Mucosa of descending colon (tissue), 3 donors: Measurements from ENCODE around the gene ACAD9. TPM values are rescaled to one million over a fixed set of nuclear protein-coding genes. Genes with fewer than 3 reads are reported as not detected.
"Not testable (repeated sequence)": the region's sequence is repeated elsewhere in the genome, so short reads cannot be mapped to it uniquely, and the experiment has no call there.

Source experiments
- ATAC-seq: fragments of 200-7000 bp; cut with Tn5 transposase; one replicate; pipeline ENCODE4 v1.9.1; 2020; ENCODE audit warnings: mild to moderate bottlenecking, moderate library complexity
- DNase-seq, 3 donors: peaks; one replicate each; pipeline ENCODE4 v3.0.0-alpha.2; 2020
- H3K36me3 ChIP-seq: fragments of 200-600 bp; one replicate; pipeline ENCODE4 v1.8.0; 2021; ENCODE audit warnings: low read depth, mild to moderate bottlenecking
- H3K4me1 ChIP-seq: fragments of 200-600 bp; one replicate; pipeline ENCODE4 v1.8.0; 2021; ENCODE audit warnings: low read depth, mild to moderate bottlenecking
- H3K4me3 ChIP-seq: fragments of 200-600 bp; one replicate; pipeline ENCODE4 v1.8.0; 2021; ENCODE audit warnings: mild to moderate bottlenecking
- H3K9me3 ChIP-seq: fragments of 200-600 bp; one replicate; pipeline ENCODE4 v1.8.0; 2021; ENCODE audit warnings: mild to moderate bottlenecking
- intact Hi-C, 2 donors: fragments of 100-400 bp; cut with DNase I in 1 of 2; cut with micrococcal nuclease in 1 of 2; formaldehyde crosslinking; loops; one replicate each; pipeline versions ENCODE4 v1.11.0 to v1.11.1; 2022; cut with DNase I, micrococcal nuclease
- total RNA-seq, 3 donors: library from RNA; stranded (reverse); fragmentation: NEBNext Ultra II Directional in 2 of 3; extraction: Animal tissue kit (Norgen Biotek cat#: 25700) in 2 of 3; gene quantifications; one replicate each; pipeline versions ENCODE4 v1.2.1 to v1.2.4, GENCODE V29; 2021 to 2023
- TF ChIP-seq, protein P1 (sequence below): fragments of 200-600 bp; IDR thresholded peaks from one replicate; pipeline ENCODE4 v1.8.0; 2022; ENCODE audit warnings: antibody characterized with exemption, mild to moderate bottlenecking
- donor health status: DM: no; HTN: no; CAD: no; lungs with moderate emphysema.
- donor health status: DM: no; HTN: no; CAD: no.
- donor health status: DM: no; HTN: yes; CAD: no.

Gene ACAD9
- total RNA-seq, 3 donors from 2014 or later = 42.7 to 43.9 (median 43.8) TPM

DNA sequence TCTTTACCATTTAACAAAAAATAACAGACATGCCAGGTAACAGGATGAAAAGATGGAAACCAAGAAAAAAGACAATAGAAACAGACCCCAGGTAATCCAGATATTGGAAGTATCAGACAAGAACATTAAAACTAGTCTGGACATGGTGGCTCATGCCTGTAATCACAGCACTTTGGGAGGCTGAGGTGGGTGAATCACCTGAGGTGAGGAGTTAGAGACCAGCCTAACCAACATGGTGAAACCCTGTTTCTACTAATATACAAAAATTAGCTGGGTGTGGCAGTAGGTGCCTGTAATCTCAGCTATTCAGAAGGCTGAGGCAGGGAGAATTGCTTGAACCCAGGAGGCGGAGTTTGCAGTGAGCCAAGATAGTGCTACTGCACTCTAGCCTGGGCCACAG, 40.6 kb downstream of the ACAD9 start:
- intact Hi-C loops = no loop called here
- H3K9me3 ChIP-seq = peaks cover 28% of the 10 kb centered on the region
- DNase-seq = no peak
- H3K4me1 ChIP-seq = no peaks in the 10 kb centered on the region
- H3K4me3 ChIP-seq = no peak overlapping the region
- TF ChIP-seq, protein P1, sequence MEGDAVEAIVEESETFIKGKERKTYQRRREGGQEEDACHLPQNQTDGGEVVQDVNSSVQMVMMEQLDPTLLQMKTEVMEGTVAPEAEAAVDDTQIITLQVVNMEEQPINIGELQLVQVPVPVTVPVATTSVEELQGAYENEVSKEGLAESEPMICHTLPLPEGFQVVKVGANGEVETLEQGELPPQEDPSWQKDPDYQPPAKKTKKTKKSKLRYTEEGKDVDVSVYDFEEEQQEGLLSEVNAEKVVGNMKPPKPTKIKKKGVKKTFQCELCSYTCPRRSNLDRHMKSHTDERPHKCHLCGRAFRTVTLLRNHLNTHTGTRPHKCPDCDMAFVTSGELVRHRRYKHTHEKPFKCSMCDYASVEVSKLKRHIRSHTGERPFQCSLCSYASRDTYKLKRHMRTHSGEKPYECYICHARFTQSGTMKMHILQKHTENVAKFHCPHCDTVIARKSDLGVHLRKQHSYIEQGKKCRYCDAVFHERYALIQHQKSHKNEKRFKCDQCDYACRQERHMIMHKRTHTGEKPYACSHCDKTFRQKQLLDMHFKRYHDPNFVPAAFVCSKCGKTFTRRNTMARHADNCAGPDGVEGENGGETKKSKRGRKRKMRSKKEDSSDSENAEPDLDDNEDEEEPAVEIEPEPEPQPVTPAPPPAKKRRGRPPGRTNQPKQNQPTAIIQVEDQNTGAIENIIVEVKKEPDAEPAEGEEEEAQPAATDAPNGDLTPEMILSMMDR = no peak
- no peaks in the 10 kb centered on the region for H3K36me3 ChIP-seq
- ATAC-seq = no peak

DNA sequence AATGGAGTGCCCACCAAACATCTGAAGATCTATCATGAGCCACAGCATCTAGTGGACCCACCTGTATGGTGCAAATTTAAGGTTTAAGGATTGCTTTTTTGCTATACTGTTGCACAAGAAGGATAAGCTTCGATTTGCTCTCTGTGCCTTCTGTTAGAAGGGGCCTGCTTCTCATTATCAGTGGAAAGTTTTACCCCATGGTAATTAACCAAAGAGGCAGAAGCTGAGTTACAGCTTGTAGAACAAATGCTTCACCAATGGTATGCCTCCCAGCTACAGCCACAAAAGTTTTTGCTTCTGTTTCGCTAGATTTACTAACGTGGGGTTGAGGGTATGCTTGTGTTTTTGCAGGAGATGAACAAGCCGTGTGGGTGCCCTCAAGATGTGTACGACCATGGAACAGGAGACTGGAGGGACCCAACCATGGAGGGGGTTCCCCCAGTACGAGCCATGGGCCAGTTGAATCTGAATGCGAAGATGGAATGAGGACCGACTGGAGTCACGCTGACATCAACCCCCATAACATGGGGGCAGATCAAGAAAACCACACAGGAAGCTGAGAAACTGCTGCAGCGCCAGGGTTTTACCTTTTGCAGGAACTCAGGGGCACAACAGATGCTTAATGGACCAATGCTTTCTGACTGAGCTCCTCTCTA, 43.5 kb downstream of the ACAD9 start:
- no peaks in the 10 kb centered on the region for H3K4me1 ChIP-seq
- no peaks in the 10 kb centered on the region for H3K36me3 ChIP-seq
- ATAC-seq (peak; percentile 12), DNase-seq (peak in 1 of 3 donors; percentile 7)
- TF ChIP-seq, protein P1 = no peak
- intact Hi-C loops = no loop called here
- peaks cover 35% of the 10 kb centered on the region for H3K9me3 ChIP-seq
- no peak overlapping the region for H3K4me3 ChIP-seq

DNA sequence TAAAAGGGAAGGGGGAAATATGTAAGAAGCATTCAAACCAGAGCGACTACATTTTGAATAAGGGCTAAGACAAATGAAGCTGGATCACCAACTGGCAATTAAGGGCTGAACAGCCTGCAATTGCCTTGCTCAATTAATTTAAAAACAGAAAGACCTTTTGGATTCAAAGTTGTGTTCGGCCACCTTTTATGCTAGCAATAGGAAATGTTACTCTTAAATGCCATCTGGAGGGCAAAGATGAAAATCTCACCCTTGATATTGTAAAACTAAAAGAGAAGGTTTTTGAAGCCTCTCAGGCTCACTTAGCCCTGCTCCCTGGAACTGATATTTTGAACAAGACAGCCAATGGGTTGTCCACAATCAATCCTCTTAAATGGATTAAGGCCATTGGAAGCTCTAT, 44.2 kb downstream of the ACAD9 start:
- H3K36me3 ChIP-seq = no peaks in the 10 kb centered on the region
- peaks cover 35% of the 10 kb centered on the region for H3K9me3 ChIP-seq
- ATAC-seq = no peak
- intact Hi-C loops = no loop called here
- no peak overlapping the region for H3K4me3 ChIP-seq
- DNase-seq = no peak
- H3K4me1 ChIP-seq = no peaks in the 10 kb centered on the region
- TF ChIP-seq, protein P1 = no peak

DNA sequence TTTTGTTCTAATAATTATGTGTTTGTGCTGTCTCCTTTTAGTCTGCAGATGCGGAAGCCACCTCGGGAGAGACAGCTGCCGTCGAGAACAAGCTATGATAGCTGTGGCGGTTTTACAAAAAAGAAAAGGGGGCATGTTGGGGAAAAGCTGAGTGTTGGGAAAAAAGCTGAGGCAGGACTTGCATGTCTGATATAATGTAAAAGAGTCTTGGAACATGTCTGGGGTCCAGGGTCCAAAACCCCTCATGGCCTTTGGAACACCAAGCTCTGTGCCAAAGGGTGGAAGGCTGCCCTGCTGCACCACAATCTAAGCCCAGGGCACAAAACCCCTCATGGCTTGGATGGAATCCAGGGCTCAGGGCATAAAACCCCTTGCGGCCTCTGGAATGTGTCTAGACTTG, 44.6 kb downstream of the ACAD9 start:
- H3K4me3 ChIP-seq, ATAC-seq, intact Hi-C loops: not testable (repeated sequence)

DNA sequence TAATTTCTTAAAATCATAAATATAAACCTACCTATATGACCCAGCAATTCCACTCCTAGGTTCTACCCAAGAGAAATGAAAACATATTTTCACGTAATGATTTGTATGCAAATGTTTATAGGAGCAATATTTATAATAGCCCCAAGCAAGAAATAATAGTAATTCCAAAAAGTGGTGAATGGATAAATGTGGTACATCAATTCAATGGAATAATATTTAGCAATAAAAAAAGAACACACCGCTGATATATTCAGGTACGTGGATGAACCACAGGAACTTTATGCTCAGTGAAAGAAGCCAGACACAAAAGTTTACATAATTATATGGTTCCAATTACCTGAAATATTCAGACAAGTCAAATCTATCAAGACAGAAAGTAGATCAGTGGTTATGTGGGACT, 49.9 kb downstream of the ACAD9 start:
- no peaks in the 10 kb centered on the region for H3K4me1 ChIP-seq
- TF ChIP-seq, protein P1 = no peak
- no peak overlapping the region for H3K4me3 ChIP-seq
- H3K9me3 ChIP-seq = peaks cover 13% of the 10 kb centered on the region
- H3K36me3 ChIP-seq = no peaks in the 10 kb centered on the region
- no peak for ATAC-seq
- DNase-seq = no peak
- intact Hi-C loops = no loop called here

More for the DNA sequence above, 44.6 kb downstream of the ACAD9 start:
- not testable (repeated sequence) for DNase-seq, H3K4me1 ChIP-seq, H3K36me3 ChIP-seq
- peaks cover 35% of the 10 kb centered on the region for H3K9me3 ChIP-seq

DNA sequence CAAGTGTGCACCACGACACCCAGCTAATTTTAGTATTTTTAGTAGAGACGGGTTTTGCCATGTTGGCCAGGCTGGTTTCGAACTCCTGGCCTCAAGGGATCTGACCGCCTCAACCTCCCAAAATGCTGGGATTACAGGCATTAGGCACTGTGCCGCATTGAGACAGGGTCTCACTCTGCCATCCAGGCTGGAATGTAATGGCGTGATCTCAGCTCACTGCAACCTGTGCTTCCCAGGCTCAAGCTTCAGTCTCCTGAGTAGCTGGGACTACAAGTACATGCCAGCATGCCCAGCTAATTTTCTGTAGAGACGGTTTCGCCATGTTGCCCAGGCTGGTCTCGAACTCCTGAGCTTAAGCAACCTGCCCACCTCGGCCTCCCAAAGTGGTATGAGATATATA, 51.6 kb downstream of the ACAD9 start:
- H3K36me3 ChIP-seq = no peaks in the 10 kb centered on the region
- no peaks in the 10 kb centered on the region for H3K4me1 ChIP-seq
- intact Hi-C loops = no loop called here
- H3K4me3 ChIP-seq = no peak overlapping the region
- TF ChIP-seq, protein P1 = no peak
- no peak for DNase-seq
- peaks cover under 1% of the 10 kb centered on the region for H3K9me3 ChIP-seq
- ATAC-seq = no peak
